Esophagus squamous epithelium (tissue), 4 donors: ENCODE measurements around the gene SGCE.

Experiments used
- CTCF ChIP-seq, 6 experiments: fragments of 450-650 bp in 4 of 6; fragments of 200-600 bp in 2 of 6; sonication (generic) in 2 of 6; IDR thresholded peaks; one replicate each; pipeline ENCODE4 v1.5.1; 2016 to 2019; ENCODE audit warnings: antibody characterized with exemption in 6 of 6, mild to moderate bottlenecking in 4 of 6, moderate library complexity in 4 of 6
- POLR2A ChIP-seq, 4 donors: fragments of 450-650 bp; IDR thresholded peaks; one replicate each; pipeline ENCODE4 v1.6.1; 2017; ENCODE audit warnings: antibody characterized with exemption in 4 of 4, mild to moderate bottlenecking in 4 of 4, moderate library complexity in 3 of 4

- TF ChIP-seq CTCF (IDR thresholded peaks at IDR 0.05) (no peak), POLR2A (IDR thresholded peaks at IDR 0.05) (no peak)
These were observed 45.1 kb upstream of the SGCE start for GRCh38 chr7:94700926-94701554.
